CD4-positive, CD25-positive, alpha-beta regulatory T cell (primary cell): ENCODE results near the gene CYSRT1. TPM values are rescaled to one million over a fixed set of nuclear protein-coding genes. Genes with fewer than 3 reads are reported as not detected.

Source experiments
- ATAC-seq, 2 donors: fragments of 150-1000 bp; cut with Tn5 transposase; one replicate each; pipeline ENCODE4 v1.10.0; 2021; ENCODE audit warnings: low read depth in 2 of 2, moderate number of reproducible peaks in 2 of 2, moderate library complexity in 1 of 2
- DNase-seq, 3 donors: peaks; one replicate each; pipeline versions ENCODE4 v3.0.0 to v3.0.0-alpha.2; 2012 to 2022; ENCODE audit warnings: mixed read lengths in 1 of 3
- H3K27ac ChIP-seq: one replicate; pipeline ENCODE4 v1.7.0; 2013; ENCODE audit warnings: mild to moderate bottlenecking, low read length; ENCODE audit not compliant: insufficient read depth, poor library complexity, severe bottlenecking
- H3K27me3 ChIP-seq: one replicate; pipeline ENCODE4 v1.7.0; 2013; ENCODE audit warnings: low read length; ENCODE audit not compliant: control insufficient read depth, insufficient read depth
- H3K36me3 ChIP-seq: one replicate; pipeline ENCODE4 v1.7.0; 2013; ENCODE audit warnings: mild to moderate bottlenecking, low read length, moderate library complexity; ENCODE audit not compliant: control insufficient read depth, insufficient read depth
- H3K4me1 ChIP-seq: 2 replicates; pipeline ENCODE4 v1.7.0; 2013; ENCODE audit warnings: mild to moderate bottlenecking, low read length; ENCODE audit not compliant: insufficient read depth, control insufficient read depth, poor library complexity, severe bottlenecking
- H3K4me3 ChIP-seq: one replicate; pipeline ENCODE4 v1.7.0; 2013; ENCODE audit warnings: low read depth, mild to moderate bottlenecking, low read length, moderate library complexity
- H3K9me3 ChIP-seq, 2 experiments: 1 replicate in 1 of 2; 2 replicates in 1 of 2; pipeline ENCODE4 v1.7.0; 2013; ENCODE audit warnings: low read length in 2 of 2, mild to moderate bottlenecking in 1 of 2, moderate library complexity in 1 of 2; ENCODE audit not compliant: control insufficient read depth in 2 of 2
- H3K27ac Mint-ChIP-seq, 3 donors: one replicate each; pipeline ENCODE4 v1.8.0; 2020 to 2022; ENCODE audit warnings: mild to moderate bottlenecking in 3 of 3, mixed read lengths in 3 of 3, moderate library complexity in 2 of 3
- H3K27me3 Mint-ChIP-seq: one replicate; pipeline ENCODE4 v1.8.0; 2022; ENCODE audit warnings: mild to moderate bottlenecking, mixed read lengths
- H3K36me3 Mint-ChIP-seq: one replicate; pipeline ENCODE4 v1.8.0; 2020; ENCODE audit warnings: mixed read lengths
- H3K4me1 Mint-ChIP-seq, 4 donors: one replicate each; pipeline ENCODE4 v1.8.0; 2020 to 2022; ENCODE audit warnings: mixed read lengths in 4 of 4, mild to moderate bottlenecking in 1 of 4
- H3K4me3 Mint-ChIP-seq, 4 donors: one replicate each; pipeline ENCODE4 v1.8.0; 2020 to 2022; ENCODE audit warnings: mild to moderate bottlenecking in 4 of 4, mixed read lengths in 4 of 4, moderate library complexity in 3 of 4
- H3K9me3 Mint-ChIP-seq, 7 donors: one replicate each; pipeline ENCODE4 v1.8.0; 2020 to 2022; ENCODE audit warnings: mixed read lengths in 7 of 7, mild to moderate bottlenecking in 3 of 7, moderate library complexity in 2 of 7
- polyA plus RNA-seq, 4 donors: library from polyadenylated mRNA; unstranded; fragments of 300-500 nt; fragmentation: Illumina TruSeq; gene quantifications; one replicate each; pipeline ENCODE4 v1.2.3, GENCODE V29; 2021
- total RNA-seq: library from RNA; stranded (reverse); gene quantifications from one replicate; pipeline ENCODE4 v1.2.3, GENCODE V29; 2022

The CYSRT1 gene
- total and polyA plus RNA-seq, 5 donors from 2014 or later: not detected

GRCh38 chr9:137187386-137187785 lies 37.6 kb upstream of the CYSRT1 start:
- H3K27ac Mint-ChIP-seq: peak overlapping the region; percentile 92 to 96 (median 94)
- H3K9me3 ChIP-seq: no peaks in the 10 kb centered on the region
- no peaks in the 10 kb centered on the region for H3K27me3 ChIP-seq
- peak overlapping the region; percentile 71 for H3K4me3 ChIP-seq
- peaks cover 39% of the 10 kb centered on the region for H3K4me1 ChIP-seq
- ATAC-seq (no peak), DNase-seq (no peak)
- H3K9me3 Mint-ChIP-seq: peaks cover 0 to 2% (median 0%) of the 10 kb centered on the region in 7 donors
- peaks cover 0 to 49% (median 13%) of the 10 kb centered on the region in 4 donors for H3K4me1 Mint-ChIP-seq
- peak overlapping the region; percentile 92 to 97 (median 94) for H3K4me3 Mint-ChIP-seq
- no peaks in the 10 kb centered on the region for H3K27me3 Mint-ChIP-seq
- peak overlapping the region; percentile 98 for H3K27ac ChIP-seq
- peaks cover 4% of the 10 kb centered on the region for H3K36me3 Mint-ChIP-seq
- H3K36me3 ChIP-seq: peaks cover 30% of the 10 kb centered on the region

- H3K36me3 Mint-ChIP-seq: peaks cover 4% of the 10 kb centered on the region
- Histone ChIP-seq H3K27me3 (no peaks in the 10 kb centered on the region), H3K4me3 (peak overlapping the region; percentile 71), H3K9me3 (no peaks in the 10 kb centered on the region), H3K27ac (peak overlapping the region; percentile 98), H3K36me3 (peaks cover 23% of the 10 kb centered on the region), H3K4me1 (peaks cover 39% of the 10 kb centered on the region)
- DNase-seq (no peak), ATAC-seq (peak in 1 of 2 donors; percentile 3)
- peak overlapping the region; percentile 92 to 96 (median 94) for H3K27ac Mint-ChIP-seq
- peaks cover 0 to 51% (median 13%) of the 10 kb centered on the region in 4 donors for H3K4me1 Mint-ChIP-seq
- no peaks in the 10 kb centered on the region for H3K27me3 Mint-ChIP-seq
- H3K4me3 Mint-ChIP-seq: peak overlapping the region; percentile 92 to 97 (median 94)
- H3K9me3 Mint-ChIP-seq: peaks cover 0 to 2% (median 0%) of the 10 kb centered on the region in 7 donors
These were observed 36.9 kb upstream of the CYSRT1 start for GRCh38 chr9:137188086-137188489.

- Histone ChIP-seq H3K27me3 (no peaks in the 10 kb centered on the region), H3K36me3 (peaks cover 17% of the 10 kb centered on the region), H3K27ac (peak within 1 kb of the TSS; percentile 98), H3K4me1 (peaks cover 39% of the 10 kb centered on the region), H3K4me3 (peak within 1 kb of the TSS; percentile 71), H3K9me3 (no peaks in the 10 kb centered on the region)
- H3K27ac Mint-ChIP-seq: peak within 1 kb of the TSS; percentile 94 to 97 (median 94)
- no peaks in the 10 kb centered on the region for H3K27me3 Mint-ChIP-seq
- DNase-seq (peak; percentile 88 to 94 (median 93)), ATAC-seq (peak; percentile 68 to 76)
- peaks cover 0 to 51% (median 13%) of the 10 kb centered on the region in 4 donors for H3K4me1 Mint-ChIP-seq
- H3K9me3 Mint-ChIP-seq: peaks cover 0 to 2% (median 0%) of the 10 kb centered on the region in 7 donors
- H3K36me3 Mint-ChIP-seq: peaks cover 4% of the 10 kb centered on the region
- H3K4me3 Mint-ChIP-seq: peak within 1 kb of the TSS; percentile 92 to 97 (median 94)
These were observed 36.3 kb upstream of the CYSRT1 start, which contains the start of the genes ANAPC2 and SSNA1 for GRCh38 chr9:137188490-137189296. ANAPC2 (minus strand) TSS chr9:137188560; CDS start chr9:137188532, 28 bp downstream. SSNA1 (plus strand) TSS chr9:137188676; CDS start chr9:137188727, 51 bp downstream.

GRCh38 chr9:137189297-137190295 lies 35.4 kb upstream of the CYSRT1 start:
- Histone ChIP-seq H3K27me3 (no peaks in the 10 kb centered on the region), H3K27ac (peak overlapping the region; percentile 98), H3K4me3 (peak overlapping the region; percentile 53), H3K36me3 (peaks cover 10% of the 10 kb centered on the region), H3K9me3 (no peaks in the 10 kb centered on the region), H3K4me1 (peaks cover 39% of the 10 kb centered on the region)
- Mint-ChIP-seq H3K27me3 (no peaks in the 10 kb centered on the region), H3K4me3 (peak overlapping the region; percentile 84 to 97 (median 92)), H3K36me3 (no peaks in the 10 kb centered on the region), H3K4me1 (peaks cover 0 to 45% (median 13%) of the 10 kb centered on the region in 4 donors), H3K9me3 (no peaks in the 10 kb centered on the region), H3K27ac (peak overlapping the region; percentile 94 to 97 (median 94))
- DNase-seq (no peak), ATAC-seq (no peak)

- Mint-ChIP-seq H3K9me3 (no peaks in the 10 kb centered on the region), H3K36me3 (no peaks in the 10 kb centered on the region), H3K27me3 (no peaks in the 10 kb centered on the region), H3K4me3 (peak overlapping the region; percentile 54 to 92 (median 76)), H3K4me1 (peaks cover 0 to 43% (median 13%) of the 10 kb centered on the region in 4 donors), H3K27ac (peak overlapping the region in 1 of 3 donors; percentile 36)
- no peak overlapping the region for H3K27ac ChIP-seq
- H3K36me3 ChIP-seq: peaks cover 10% of the 10 kb centered on the region
- H3K4me1 ChIP-seq: peaks cover 39% of the 10 kb centered on the region
- DNase-seq: no peak
- no peak overlapping the region for H3K4me3 ChIP-seq
- no peaks in the 10 kb centered on the region for H3K9me3 ChIP-seq
- ATAC-seq: no peak
- no peaks in the 10 kb centered on the region for H3K27me3 ChIP-seq
These were observed 34.6 kb upstream of the CYSRT1 start for GRCh38 chr9:137190315-137190856.

- no peaks in the 10 kb centered on the region for H3K9me3 Mint-ChIP-seq
- H3K27me3 Mint-ChIP-seq: no peaks in the 10 kb centered on the region
- peaks cover 4% of the 10 kb centered on the region for H3K36me3 ChIP-seq
- peaks cover 0 to 35% (median 11%) of the 10 kb centered on the region in 4 donors for H3K4me1 Mint-ChIP-seq
- no peak overlapping the region for H3K27ac ChIP-seq
- peaks cover 34% of the 10 kb centered on the region for H3K4me1 ChIP-seq
- H3K27ac Mint-ChIP-seq: no peak overlapping the region
- H3K4me3 ChIP-seq: no peak overlapping the region
- peak overlapping the region in 2 of 4 donors; percentile 54 to 62 for H3K4me3 Mint-ChIP-seq
- DNase-seq: no peak
- no peaks in the 10 kb centered on the region for H3K36me3 Mint-ChIP-seq
- ATAC-seq: no peak
- H3K27me3 ChIP-seq: no peaks in the 10 kb centered on the region
- H3K9me3 ChIP-seq: no peaks in the 10 kb centered on the region
These were observed 33.7 kb upstream of the CYSRT1 start for GRCh38 chr9:137191245-137191644.
